OCI-LY1 (cell line): ENCODE data around the gene TTPAL.

Experiments used
- H2AFZ ChIP-seq: fragments of 200-600 bp; sonication (generic), shearing (Covaris generic); 2 replicates; pipeline ENCODE4 v1.6.0; 2014; ENCODE audit warnings: antibody characterized with exemption, mild to moderate bottlenecking, low read length
- H3F3A ChIP-seq: fragments of 200-600 bp; sonication (generic), shearing (Covaris generic); 2 replicates; pipeline ENCODE4 v1.6.0; 2014; ENCODE audit warnings: mild to moderate bottlenecking, antibody characterized with exemption, low read length, moderate library complexity; ENCODE audit not compliant: insufficient read depth
- H3K27ac ChIP-seq: fragments of 200-600 bp; sonication (generic); 2 replicates; pipeline ENCODE4 v1.5.1; 2014; ENCODE audit warnings: low read length, mixed run types, mild to moderate bottlenecking, low read depth; ENCODE audit not compliant: poor library complexity, severe bottlenecking
- H3K27me3 ChIP-seq: fragments of 200-600 bp; sonication (generic); 2 replicates; pipeline ENCODE4 v1.6.0; 2014; ENCODE audit warnings: antibody characterized with exemption, mild to moderate bottlenecking, low read length, moderate library complexity; ENCODE audit not compliant: insufficient read depth
- H3K36me3 ChIP-seq: fragments of 200-600 bp; sonication (generic); 2 replicates; pipeline ENCODE4 v1.6.1; 2014; ENCODE audit warnings: mild to moderate bottlenecking, antibody characterized with exemption, low read length, moderate library complexity, mixed read lengths; ENCODE audit not compliant: insufficient read depth
- H3K4me1 ChIP-seq: fragments of 200-600 bp; sonication (generic); 2 replicates; pipeline ENCODE4 v1.5.1; 2014; ENCODE audit warnings: mild to moderate bottlenecking, low read length, moderate library complexity; ENCODE audit not compliant: insufficient read depth, severe bottlenecking
- H3K4me2 ChIP-seq: fragments of 200-600 bp; sonication (generic), shearing (Covaris generic); 2 replicates; pipeline ENCODE4 v1.6.1; 2014; ENCODE audit warnings: low read length
- H3K4me3 ChIP-seq: fragments of 200-600 bp; sonication (generic); 2 replicates; pipeline ENCODE4 v1.5.1; 2014; ENCODE audit warnings: low read length, low read depth, mild to moderate bottlenecking, mixed read lengths; ENCODE audit not compliant: poor library complexity, severe bottlenecking
- H3K79me2 ChIP-seq: fragments of 200-600 bp; shearing (Covaris generic); 2 replicates; pipeline ENCODE4 v1.6.1; 2016; ENCODE audit warnings: mixed run types, low read length, mixed read lengths; ENCODE audit not compliant: insufficient read depth
- H3K9ac ChIP-seq: fragments of 200-600 bp; sonication (generic), shearing (Covaris generic); 2 replicates; pipeline ENCODE4 v1.6.1; 2014; ENCODE audit warnings: mild to moderate bottlenecking, low read length, mixed read lengths
- H3K9me2 ChIP-seq: fragments of 200-600 bp; sonication (generic), shearing (Covaris generic); 2 replicates; pipeline ENCODE4 v1.6.1; 2014; ENCODE audit warnings: low read depth, mild to moderate bottlenecking, low read length, mixed read lengths
- H3K9me3 ChIP-seq: fragments of 200-600 bp; shearing (Covaris generic); 2 replicates; pipeline ENCODE4 v1.6.1; 2014; ENCODE audit warnings: low read length, mixed read lengths
- H4K20me1 ChIP-seq: fragments of 200-600 bp; sonication (generic), shearing (Covaris generic); 2 replicates; pipeline ENCODE4 v1.6.0; 2016; ENCODE audit warnings: mild to moderate bottlenecking, low read length; ENCODE audit not compliant: insufficient read depth
- CTCF ChIP-seq: fragments of 200-600 bp; sonication (generic), shearing (Covaris generic); IDR thresholded peaks from 2 replicates; pipeline ENCODE4 v1.5.1; 2017; ENCODE audit warnings: mild to moderate bottlenecking, antibody characterized with exemption, low read length, moderate library complexity, mixed read lengths
- EZH2 ChIP-seq: fragments of 200-600 bp; sonication (generic), shearing (Covaris generic); IDR thresholded peaks from 2 replicates; pipeline ENCODE4 v1.8.0; 2017; ENCODE audit warnings: borderline replicate concordance, mixed run types, mild to moderate bottlenecking, antibody characterized with exemption, low read length, moderate library complexity, mixed read lengths

Gene TTPAL

DNA sequence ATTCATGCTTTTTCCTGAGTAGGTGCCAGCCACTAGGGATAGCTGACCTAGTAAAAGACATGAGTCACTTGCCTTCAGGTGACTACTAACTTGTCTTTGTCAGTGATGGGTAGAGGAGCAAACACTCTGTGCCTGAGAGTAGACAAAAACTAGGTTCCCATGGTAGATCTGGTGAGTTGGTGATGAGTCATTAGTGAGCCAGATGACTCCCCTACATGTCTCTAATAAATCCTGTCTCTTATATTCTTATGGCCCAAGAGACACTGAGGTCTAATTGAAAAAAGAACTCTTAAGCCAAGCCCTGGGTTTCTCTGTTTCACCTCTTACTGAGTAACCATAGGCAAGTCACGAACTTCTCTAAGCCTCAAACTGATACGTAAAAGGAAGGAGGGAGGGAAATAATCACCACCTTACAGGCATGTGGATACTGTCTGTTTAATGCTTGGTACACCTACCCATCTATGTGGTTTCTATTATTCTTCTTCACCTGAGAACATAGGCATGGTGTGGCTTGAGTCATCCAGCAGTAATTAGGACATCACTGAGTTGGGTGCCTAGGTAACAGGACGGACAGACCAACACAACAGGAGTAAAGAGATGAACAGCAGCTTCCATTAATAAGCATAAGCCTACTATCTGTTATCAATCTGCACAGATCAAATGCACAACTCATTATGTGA, 20.3 kb downstream of the TTPAL start:
- Histone ChIP-seq H3K27me3 (no peaks in the 10 kb centered on the region), H3K4me2 (no peak overlapping the region), H3K27ac (no peak overlapping the region), H3F3A (no peaks in the 10 kb centered on the region), H3K9me3 (no peaks in the 10 kb centered on the region), H3K79me2 (no peaks in the 10 kb centered on the region), H3K4me3 (no peak overlapping the region), H3K9me2 (no peaks in the 10 kb centered on the region), H2AFZ (no peak overlapping the region), H4K20me1 (no peaks in the 10 kb centered on the region), H3K4me1 (no peaks in the 10 kb centered on the region), H3K9ac (no peak overlapping the region), H3K36me3 (peaks cover 84% of the 10 kb centered on the region)
- no peak for TF ChIP-seq CTCF
- no peak for TF ChIP-seq EZH2

- no peak overlapping the region for H3K9ac ChIP-seq
- H3K27ac ChIP-seq: no peak overlapping the region
- no peaks in the 10 kb centered on the region for H3K79me2 ChIP-seq
- H3K4me2 ChIP-seq: no peak overlapping the region
- H3F3A ChIP-seq: no peaks in the 10 kb centered on the region
- no peak overlapping the region for H3K4me3 ChIP-seq
- no peaks in the 10 kb centered on the region for H3K9me2 ChIP-seq
- no peaks in the 10 kb centered on the region for H3K9me3 ChIP-seq
- H3K27me3 ChIP-seq: no peaks in the 10 kb centered on the region
- H2AFZ ChIP-seq: no peak overlapping the region
- TF ChIP-seq CTCF (no peak), EZH2 (no peak)
- no peaks in the 10 kb centered on the region for H3K4me1 ChIP-seq
- no peaks in the 10 kb centered on the region for H4K20me1 ChIP-seq
- peaks cover 85% of the 10 kb centered on the region for H3K36me3 ChIP-seq
These were observed 21.3 kb downstream of the TTPAL start for GRCh38 chr20:44496976-44497375.

GRCh38 chr20:44497761-44498160, 22.1 kb downstream of the TTPAL start:
- Histone ChIP-seq H3K9me2 (no peaks in the 10 kb centered on the region), H3K4me1 (no peaks in the 10 kb centered on the region), H3F3A (no peaks in the 10 kb centered on the region)

More at GRCh38 chr20:44497761-44498160, 22.1 kb downstream of the TTPAL start:
- Histone ChIP-seq H4K20me1 (no peaks in the 10 kb centered on the region), H3K4me3 (no peak overlapping the region), H3K4me2 (no peak overlapping the region), H3K36me3 (peaks cover 85% of the 10 kb centered on the region), H3K9ac (no peak overlapping the region), H3K27me3 (no peaks in the 10 kb centered on the region), H3K9me3 (no peaks in the 10 kb centered on the region), H2AFZ (no peak overlapping the region), H3K79me2 (no peaks in the 10 kb centered on the region), H3K27ac (no peak overlapping the region)
- TF ChIP-seq EZH2 (no peak), CTCF (no peak)
